ENCODE measurements around the gene CEACAM19. TPM values are rescaled to one million over a fixed set of nuclear protein-coding genes. Genes with fewer than 3 reads are reported as not detected.

The CEACAM19 gene
- total and polyA plus RNA-seq, 2 of the 13 experiments (the other 11 are each of a cell fraction or from before 2014, with no cell fraction given): 1.3 to 4.0 TPM

GRCh38 chr19:44626048-44626624 is 45.1 kb upstream of the CEACAM19 start (continued):
- TF ChIP-seq REST (IDR thresholded peaks at IDR 0.05; ENCODE audit: borderline replicate concordance in 1 of 2, low read depth in 1 of 2, low read length in 2 of 2): no peak
- TF ChIP-seq ZNF784 (CRISPR knock-in tag; IDR thresholded peaks at IDR 0.05; ENCODE audit: borderline replicate concordance): no peak
- TF ChIP-seq ZNF275 (CRISPR knock-in tag; IDR thresholded peaks at IDR 0.05; ENCODE audit: borderline replicate concordance): no peak
- no peak for TF ChIP-seq XRCC5 (optimal IDR thresholded peaks at IDR 0.05; ENCODE audit: low read length)
- TF ChIP-seq ZFP36 (IDR thresholded peaks at IDR 0.05; ENCODE audit: borderline replicate concordance, low read depth, low read length, partially characterized antibody): no peak
- no peak for TF ChIP-seq ZC3H4 (CRISPR knock-in tag; IDR thresholded peaks at IDR 0.05; ENCODE audit: borderline replicate concordance)
- no peak for TF ChIP-seq ZBTB26 (CRISPR knock-in tag; IDR thresholded peaks at IDR 0.05; ENCODE audit: borderline replicate concordance)
- TF ChIP-seq SUZ12 (IDR thresholded peaks at IDR 0.05; ENCODE audit: low read depth, low read length): no peak
- TF ChIP-seq JDP2 (CRISPR knock-in tag; IDR thresholded peaks at IDR 0.05; ENCODE audit: borderline replicate concordance): no peak
- TF ChIP-seq CBX5 (CRISPR knock-in tag; IDR thresholded peaks at IDR 0.05; ENCODE audit: borderline replicate concordance): no peak
- no peak for TF ChIP-seq RARG (CRISPR knock-in tag; IDR thresholded peaks at IDR 0.05; ENCODE audit: low read depth)
- TF ChIP-seq RXRB (CRISPR knock-in tag; IDR thresholded peaks at IDR 0.05; ENCODE audit: borderline replicate concordance): peak; percentile 42; the same call in 1 of the 2 replicates
- no peak for TF ChIP-seq ZNF24 (IDR thresholded peaks at IDR 0.05)
- TF ChIP-seq ASH2L (IDR thresholded peaks at IDR 0.05; ENCODE audit: insufficient read length, low read depth, low read length): no peak
- TF ChIP-seq ISL2 (CRISPR knock-in tag; IDR thresholded peaks at IDR 0.05): no peak
- TF ChIP-seq TCF12 (IDR thresholded peaks at IDR 0.05): no peak
- no peak for TF ChIP-seq TCF12 (CRISPR knock-in tag; IDR thresholded peaks at IDR 0.05)
- no peak for TF ChIP-seq ZNF280B (CRISPR knock-in tag; IDR thresholded peaks at IDR 0.05; ENCODE audit: borderline replicate concordance)
- TF ChIP-seq IKZF5 (CRISPR knock-in tag; IDR thresholded peaks at IDR 0.05): 0 out of 2 replicates have a peak, but pooled peaks have one; percentile 36
- TF ChIP-seq ZNF746 (CRISPR knock-in tag; IDR thresholded peaks at IDR 0.05): no peak
